B cell (primary cell): ENCODE measurements around the gene CDK19. TPM values are rescaled to one million over a fixed set of nuclear protein-coding genes. Genes with fewer than 3 reads are reported as not detected.
"Not testable (repeated sequence)": the region's sequence is repeated elsewhere in the genome, so short reads cannot be mapped to it uniquely, and the experiment has no call there.

Source experiments
- ATAC-seq: fragments of 200-7000 bp; cut with Tn5 transposase; one replicate; pipeline ENCODE4 v1.10.0; 2021; ENCODE audit warnings: low read depth, mild to moderate bottlenecking, moderate number of reproducible peaks, moderate library complexity
- CTCF ChIA-PET: fragments of 350-600 bp; sonication (Branson Sonifier 250); formaldehyde crosslinking; loops from one replicate; lab custom pipeline; 2021; ENCODE audit warnings: antibody characterized with exemption, inconsistent platforms; lab: Charles Lee
- POLR2A ChIA-PET: fragments of 350-600 bp; sonication (Branson Sonifier 250); formaldehyde crosslinking; loops from one replicate; lab custom pipeline; 2021; ENCODE audit warnings: antibody characterized with exemption; lab: Charles Lee
- DNase-seq: peaks from one replicate; pipeline ENCODE4 v3.0.0; 2013
- H2AFZ ChIP-seq: 2 replicates; pipeline ENCODE4 v1.6.1; 2012; ENCODE audit warnings: mild to moderate bottlenecking, low read depth, low read length; ENCODE audit not compliant: insufficient read depth, poor library complexity, severe bottlenecking
- H3K27ac ChIP-seq, 2 donors: 1 replicate in 1 of 2; 2 replicates in 1 of 2; pipeline ENCODE4 v1.5.1; 2012 to 2013; ENCODE audit warnings: low read length in 2 of 2, mild to moderate bottlenecking in 2 of 2, moderate library complexity in 1 of 2
- H3K27me3 ChIP-seq, 4 experiments: fragments of 200-600 bp in 1 of 4; sonication (generic) in 1 of 4; replicated peaks in 1 of 4; 1 replicate in 2 of 4; 2 replicates in 2 of 4; pipeline versions ENCODE4 v1.6.1 to v1.7.0; 2013 to 2016; ENCODE audit warnings: low read length in 3 of 4, mild to moderate bottlenecking in 2 of 4, mixed read lengths in 1 of 4, moderate library complexity in 1 of 4; ENCODE audit not compliant: insufficient read depth in 4 of 4, control insufficient read depth in 3 of 4; ENCODE audit errors: control extremely low read depth in 1 of 4
- H3K36me3 ChIP-seq, 2 experiments: replicated peaks in 1 of 2; 1 replicate in 1 of 2; 2 replicates in 1 of 2; pipeline versions ENCODE4 v1.6.1 to v1.7.1; 2013; ENCODE audit warnings: low read length in 1 of 2; ENCODE audit not compliant: insufficient read depth in 2 of 2, control insufficient read depth in 1 of 2; ENCODE audit errors: control extremely low read depth in 1 of 2, extremely low read depth in 1 of 2
- H3K4me1 ChIP-seq, 2 donors: fragments of 200-600 bp in 1 of 2; sonication (generic) in 1 of 2; 1 replicate in 1 of 2; 2 replicates in 1 of 2; pipeline versions ENCODE4 v1.5.1 to v1.6.1; 2013 to 2017; ENCODE audit warnings: low read length in 2 of 2; ENCODE audit not compliant: control insufficient read depth in 2 of 2, insufficient read depth in 2 of 2
- H3K4me2 ChIP-seq: replicated peaks from 2 replicates; pipeline ENCODE3; 2012; ENCODE audit warnings: mild to moderate bottlenecking, low read depth, low read length; ENCODE audit not compliant: poor library complexity, severe bottlenecking
- H3K4me3 ChIP-seq, 5 experiments: fragments of 200-600 bp in 1 of 5; sonication (generic) in 1 of 5; 1 replicate in 3 of 5; 2 replicates in 2 of 5; pipeline versions ENCODE4 v1.5.1 to v1.7.0; 2011 to 2016; ENCODE audit warnings: low read length in 4 of 5, mild to moderate bottlenecking in 4 of 5, low read depth in 2 of 5, control low read depth in 1 of 5, moderate library complexity in 1 of 5; ENCODE audit not compliant: insufficient read depth in 1 of 5; ENCODE audit errors: control extremely low read depth in 1 of 5, extremely low read depth in 1 of 5
- H3K79me2 ChIP-seq: fragments of 200-600 bp; sonication (generic); one replicate; pipeline ENCODE4 v1.6.0; 2016; ENCODE audit warnings: low read length; ENCODE audit not compliant: control insufficient read depth, insufficient read depth
- H3K9ac ChIP-seq: fragments of 200-600 bp; sonication (generic); 2 replicates; pipeline ENCODE4 v1.6.1; 2017; ENCODE audit warnings: mild to moderate bottlenecking, low read length, moderate library complexity
- H3K9me3 ChIP-seq, 3 donors: one replicate each; pipeline versions ENCODE4 v1.6.1 to v1.7.1; 2013; ENCODE audit warnings: low read length in 2 of 3; ENCODE audit not compliant: control insufficient read depth in 2 of 3, insufficient read depth in 1 of 3; ENCODE audit errors: control extremely low read depth in 1 of 3
- H4K20me1 ChIP-seq: 2 replicates; pipeline ENCODE4 v1.6.0; 2012; ENCODE audit warnings: mild to moderate bottlenecking, low read length; ENCODE audit not compliant: insufficient read depth, control insufficient read depth, poor library complexity, severe bottlenecking
- H3K27ac Mint-ChIP-seq: one replicate; pipeline ENCODE4 v1.8.0; 2021; ENCODE audit warnings: mixed read lengths
- H3K27me3 Mint-ChIP-seq: one replicate; pipeline ENCODE4 v1.8.0; 2021; ENCODE audit warnings: mixed read lengths
- H3K4me1 Mint-ChIP-seq: one replicate; pipeline ENCODE4 v1.8.0; 2021; ENCODE audit warnings: mixed read lengths
- H3K4me3 Mint-ChIP-seq: one replicate; pipeline ENCODE4 v1.8.0; 2021; ENCODE audit warnings: mixed read lengths
- H3K9me3 Mint-ChIP-seq: one replicate; pipeline ENCODE4 v1.8.0; 2022; ENCODE audit warnings: mixed read lengths; ENCODE audit not compliant: insufficient read depth
- EZH2 ChIP-seq: IDR thresholded peaks from 2 replicates; pipeline ENCODE4 v1.6.1; 2012; ENCODE audit warnings: borderline replicate concordance, low read depth, mild to moderate bottlenecking, moderate library complexity, low read length; ENCODE audit not compliant: insufficient read depth, poor library complexity, severe bottlenecking
- intact Hi-C: fragments of 100-400 bp; cut with micrococcal nuclease; formaldehyde crosslinking; loops from one replicate; pipeline ENCODE4 v1.10.0; 2022
- polyA plus RNA-seq: library from polyadenylated mRNA; depleted of rRNA; stranded (reverse); fragments of >200 nt; gene quantifications from 2 replicates; pipeline ENCODE4 v1.2.3, GENCODE V29; 2012
- total RNA-seq, 2 donors: library from RNA; stranded (reverse); fragments of 120-200 nt in 1 of 2; gene quantifications; 1 replicate in 1 of 2; 2 replicates in 1 of 2; pipeline versions ENCODE4 v1.2.3 to v1.2.4, GENCODE V29; 2013 to 2022
- TF ChIP-seq, protein P1 (sequence below): fragments of 200-600 bp; IDR thresholded peaks from one replicate; pipeline ENCODE4 v1.8.0; 2022; ENCODE audit warnings: antibody characterized with exemption, mild to moderate bottlenecking

CDK19 gene
- total and polyA plus RNA-seq, 2 donors (not counting 1 experiment from before 2014, with no cell fraction given): 8.7 to 44.8 TPM

DNA sequence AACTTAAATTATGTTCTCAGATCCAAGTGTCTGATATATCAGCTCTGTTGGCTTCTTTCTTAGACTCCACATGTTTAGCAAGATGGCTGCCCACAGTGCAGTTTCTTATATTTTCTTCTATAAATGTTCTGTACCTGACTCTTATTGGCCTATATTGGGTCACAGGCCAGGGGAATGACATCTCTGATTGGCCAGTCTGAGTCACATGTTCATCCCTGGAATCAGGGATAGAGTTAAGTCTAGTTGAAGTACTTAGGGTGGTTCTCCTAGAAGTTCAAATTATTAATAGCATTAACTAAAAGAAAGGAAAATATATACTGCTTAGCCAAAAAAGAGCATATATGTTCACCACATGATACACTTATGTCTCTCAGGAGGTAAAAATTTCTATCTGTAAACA lies 233.6 kb downstream of the CDK19 start:
- H3K4me1 ChIP-seq: no peaks in the 10 kb centered on the region
- no peaks in the 10 kb centered on the region for H3K27me3 ChIP-seq
- Mint-ChIP-seq H3K27me3 (no peaks in the 10 kb centered on the region), H3K9me3 (no peaks in the 10 kb centered on the region), H3K4me1 (no peaks in the 10 kb centered on the region), H3K27ac (no peak overlapping the region), H3K4me3 (no peak overlapping the region)
- H3K4me3 ChIP-seq: no peak overlapping the region
- ChIA-PET CTCF (no interaction called here), POLR2A (no interaction called here)
- TF ChIP-seq, protein P1, sequence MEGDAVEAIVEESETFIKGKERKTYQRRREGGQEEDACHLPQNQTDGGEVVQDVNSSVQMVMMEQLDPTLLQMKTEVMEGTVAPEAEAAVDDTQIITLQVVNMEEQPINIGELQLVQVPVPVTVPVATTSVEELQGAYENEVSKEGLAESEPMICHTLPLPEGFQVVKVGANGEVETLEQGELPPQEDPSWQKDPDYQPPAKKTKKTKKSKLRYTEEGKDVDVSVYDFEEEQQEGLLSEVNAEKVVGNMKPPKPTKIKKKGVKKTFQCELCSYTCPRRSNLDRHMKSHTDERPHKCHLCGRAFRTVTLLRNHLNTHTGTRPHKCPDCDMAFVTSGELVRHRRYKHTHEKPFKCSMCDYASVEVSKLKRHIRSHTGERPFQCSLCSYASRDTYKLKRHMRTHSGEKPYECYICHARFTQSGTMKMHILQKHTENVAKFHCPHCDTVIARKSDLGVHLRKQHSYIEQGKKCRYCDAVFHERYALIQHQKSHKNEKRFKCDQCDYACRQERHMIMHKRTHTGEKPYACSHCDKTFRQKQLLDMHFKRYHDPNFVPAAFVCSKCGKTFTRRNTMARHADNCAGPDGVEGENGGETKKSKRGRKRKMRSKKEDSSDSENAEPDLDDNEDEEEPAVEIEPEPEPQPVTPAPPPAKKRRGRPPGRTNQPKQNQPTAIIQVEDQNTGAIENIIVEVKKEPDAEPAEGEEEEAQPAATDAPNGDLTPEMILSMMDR: no peak
- TF ChIP-seq EZH2: no peak
- no peaks in the 10 kb centered on the region for H3K9me3 ChIP-seq
- no peaks in the 10 kb centered on the region for H3K79me2 ChIP-seq
- no peak overlapping the region for H3K9ac ChIP-seq
- no peaks in the 10 kb centered on the region for H3K36me3 ChIP-seq
- no peak overlapping the region for H2AFZ ChIP-seq
- H3K4me2 ChIP-seq: no peak overlapping the region
- no peak for ATAC-seq
- H3K27ac ChIP-seq: no peak overlapping the region
- intact Hi-C loops: no loop called here
- no peaks in the 10 kb centered on the region for H4K20me1 ChIP-seq
- DNase-seq: no peak

- DNase-seq, H3K79me2 ChIP-seq, H3K4me2 ChIP-seq, H3K27ac ChIP-seq, H3K36me3 ChIP-seq, ATAC-seq, H4K20me1 ChIP-seq, H3K9me3 Mint-ChIP-seq, intact Hi-C loops, CTCF ChIA-PET, H3K9ac ChIP-seq, H3K9me3 ChIP-seq, H3K4me1 Mint-ChIP-seq, POLR2A ChIA-PET, H3K4me1 ChIP-seq, H3K27me3 ChIP-seq, H3K4me3 ChIP-seq, H3K4me3 Mint-ChIP-seq, H3K27me3 Mint-ChIP-seq, H2AFZ ChIP-seq, H3K27ac Mint-ChIP-seq: not testable (repeated sequence)
These were observed 237.6 kb downstream of the CDK19 start for GRCh38 chr6:110577596-110578167.
